ENCODE measurements around the gene PDE8A. TPM values are rescaled to one million over a fixed set of nuclear protein-coding genes. Genes with fewer than 3 reads are reported as not detected.

PDE8A gene
- total RNA-seq, 1 donor from 2014 or later = 11.4 TPM

DNA sequence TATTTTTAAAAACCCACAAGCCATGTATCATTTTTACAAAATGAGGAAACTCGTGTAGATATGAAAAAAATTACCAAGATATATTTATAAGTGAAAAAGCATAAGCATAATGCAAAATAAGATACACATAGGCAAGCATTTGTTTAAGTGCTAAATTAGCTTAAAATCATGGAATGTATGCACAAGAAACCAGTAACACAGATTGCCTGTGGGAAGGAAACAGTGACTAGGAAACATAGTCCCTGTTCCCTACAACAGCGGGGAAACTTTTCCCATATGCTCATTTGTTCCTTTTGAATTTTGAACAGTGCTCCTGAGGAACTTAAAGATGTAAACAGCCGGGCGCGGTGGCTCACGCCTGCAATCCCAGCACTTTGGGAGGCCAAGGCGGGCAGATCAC, 169.5 kb downstream of the PDE8A start:
- DNase-seq (ENCODE audit: low spot score) = no peak
- TF ChIP-seq, protein P1, sequence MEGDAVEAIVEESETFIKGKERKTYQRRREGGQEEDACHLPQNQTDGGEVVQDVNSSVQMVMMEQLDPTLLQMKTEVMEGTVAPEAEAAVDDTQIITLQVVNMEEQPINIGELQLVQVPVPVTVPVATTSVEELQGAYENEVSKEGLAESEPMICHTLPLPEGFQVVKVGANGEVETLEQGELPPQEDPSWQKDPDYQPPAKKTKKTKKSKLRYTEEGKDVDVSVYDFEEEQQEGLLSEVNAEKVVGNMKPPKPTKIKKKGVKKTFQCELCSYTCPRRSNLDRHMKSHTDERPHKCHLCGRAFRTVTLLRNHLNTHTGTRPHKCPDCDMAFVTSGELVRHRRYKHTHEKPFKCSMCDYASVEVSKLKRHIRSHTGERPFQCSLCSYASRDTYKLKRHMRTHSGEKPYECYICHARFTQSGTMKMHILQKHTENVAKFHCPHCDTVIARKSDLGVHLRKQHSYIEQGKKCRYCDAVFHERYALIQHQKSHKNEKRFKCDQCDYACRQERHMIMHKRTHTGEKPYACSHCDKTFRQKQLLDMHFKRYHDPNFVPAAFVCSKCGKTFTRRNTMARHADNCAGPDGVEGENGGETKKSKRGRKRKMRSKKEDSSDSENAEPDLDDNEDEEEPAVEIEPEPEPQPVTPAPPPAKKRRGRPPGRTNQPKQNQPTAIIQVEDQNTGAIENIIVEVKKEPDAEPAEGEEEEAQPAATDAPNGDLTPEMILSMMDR (IDR thresholded peaks at IDR 0.05) = no peak
- TF ChIP-seq EZH2phosphoT487 (IDR thresholded peaks at IDR 0.05) = no peak
- no peak for TF ChIP-seq EZH2 (IDR thresholded peaks at IDR 0.05)
- Mint-ChIP-seq H3K4me1 (peaks cover 3% of the 10 kb centered on the region), H3K27me3 (ENCODE audit: insufficient read depth, low read depth) (no peaks in the 10 kb centered on the region), H3K4me3 (no peak overlapping the region), H3K36me3 (no peaks in the 10 kb centered on the region), H3K27ac (no peak overlapping the region), H3K9me3 (no peaks in the 10 kb centered on the region)
- H3K79me2 ChIP-seq (ENCODE audit: low read depth) = no peaks in the 10 kb centered on the region
- no peaks in the 10 kb centered on the region for H3F3A ChIP-seq (ENCODE audit: low read depth)
- H3K36me3 ChIP-seq = no peaks in the 10 kb centered on the region
- H3K4me1 ChIP-seq = peaks cover 4% of the 10 kb centered on the region
- H3K27me3 ChIP-seq = no peaks in the 10 kb centered on the region
- no peak overlapping the region for H3K4me3 ChIP-seq
- no peaks in the 10 kb centered on the region for H3K9me3 ChIP-seq (ENCODE audit: low read depth)
- no peaks in the 10 kb centered on the region for H4K20me1 ChIP-seq (ENCODE audit: low read depth)
- no peak overlapping the region for H3K9ac ChIP-seq
- H2AFZ ChIP-seq (replicated peaks) = no peak overlapping the region
- no peak overlapping the region for H3K27ac ChIP-seq
- H3K4me2 ChIP-seq = no peak overlapping the region

DNA sequence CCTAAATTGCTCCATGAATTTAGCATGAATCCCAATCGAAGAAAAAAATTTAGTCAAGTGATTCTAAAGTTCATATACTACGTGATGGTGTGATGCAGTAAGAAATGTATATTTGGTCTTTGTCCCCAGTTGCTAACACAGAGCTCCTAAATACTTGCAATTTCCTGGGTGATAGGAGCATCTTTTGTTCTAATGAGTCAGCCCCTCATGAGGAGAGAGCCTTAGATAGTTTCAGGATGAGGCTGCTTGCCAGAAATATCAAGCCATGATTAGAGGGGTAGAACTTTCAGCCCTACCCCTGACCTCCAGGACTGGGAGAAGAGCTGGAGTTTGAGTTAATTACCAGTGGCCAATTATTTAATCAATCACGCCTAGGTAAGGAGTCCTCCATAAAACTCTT, 170.2 kb downstream of the PDE8A start:
- Mint-ChIP-seq H3K9me3 (no peaks in the 10 kb centered on the region), H3K36me3 (no peaks in the 10 kb centered on the region), H3K27me3 (ENCODE audit: insufficient read depth, low read depth) (no peaks in the 10 kb centered on the region), H3K4me3 (no peak overlapping the region), H3K27ac (no peak overlapping the region), H3K4me1 (peaks cover 3% of the 10 kb centered on the region)
- Histone ChIP-seq H3K27ac (no peak overlapping the region), H3K79me2 (ENCODE audit: low read depth) (no peaks in the 10 kb centered on the region), H3K9ac (no peak overlapping the region), H2AFZ (replicated peaks) (no peak overlapping the region), H3K4me1 (peaks cover 4% of the 10 kb centered on the region), H3K27me3 (no peaks in the 10 kb centered on the region), H3K9me3 (ENCODE audit: low read depth) (no peaks in the 10 kb centered on the region), H3F3A (ENCODE audit: low read depth) (no peaks in the 10 kb centered on the region), H4K20me1 (ENCODE audit: low read depth) (no peaks in the 10 kb centered on the region), H3K4me3 (no peak overlapping the region), H3K4me2 (no peak overlapping the region), H3K36me3 (no peaks in the 10 kb centered on the region)
- no peak for DNase-seq (ENCODE audit: low spot score)
- TF ChIP-seq EZH2 (IDR thresholded peaks at IDR 0.05) = no peak
- TF ChIP-seq EZH2phosphoT487 (IDR thresholded peaks at IDR 0.05) = no peak
- TF ChIP-seq, protein P1 (IDR thresholded peaks at IDR 0.05) = no peak

DNA sequence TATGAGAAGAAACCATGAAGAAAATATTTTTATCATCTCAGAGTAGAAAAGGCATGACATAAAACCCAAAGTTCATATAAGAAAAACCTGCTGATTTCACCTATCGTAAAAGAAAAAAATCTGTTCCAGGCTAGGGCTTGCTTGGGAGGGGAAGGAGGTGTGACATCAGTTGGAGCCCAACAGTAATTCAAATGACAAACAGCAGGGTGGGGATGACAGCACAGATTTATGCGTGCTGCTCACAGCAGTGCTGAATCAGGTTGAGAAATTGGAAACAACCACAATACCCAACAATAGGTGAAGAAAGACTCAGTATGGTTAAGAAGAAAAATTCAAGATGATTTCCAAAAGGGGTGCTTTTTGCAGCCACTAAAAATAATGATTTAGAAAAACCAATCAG, 172.4 kb downstream of the PDE8A start:
- Histone ChIP-seq H4K20me1 (ENCODE audit: low read depth) (no peaks in the 10 kb centered on the region), H3K27ac (no peak overlapping the region), H3K27me3 (no peaks in the 10 kb centered on the region), H3K9me3 (ENCODE audit: low read depth) (no peaks in the 10 kb centered on the region), H3K36me3 (no peaks in the 10 kb centered on the region), H3K9ac (no peak overlapping the region), H3K4me3 (no peak overlapping the region), H2AFZ (replicated peaks) (no peak overlapping the region), H3K4me2 (no peak overlapping the region), H3F3A (ENCODE audit: low read depth) (no peaks in the 10 kb centered on the region), H3K4me1 (peaks cover 4% of the 10 kb centered on the region), H3K79me2 (ENCODE audit: low read depth) (no peaks in the 10 kb centered on the region)
- TF ChIP-seq, protein P1 (IDR thresholded peaks at IDR 0.05) = no peak
- TF ChIP-seq EZH2phosphoT487 (IDR thresholded peaks at IDR 0.05) (no peak), EZH2 (IDR thresholded peaks at IDR 0.05) (no peak)
- no peak for DNase-seq (ENCODE audit: low spot score)
- Mint-ChIP-seq H3K27ac (no peak overlapping the region), H3K27me3 (ENCODE audit: insufficient read depth, low read depth) (no peaks in the 10 kb centered on the region), H3K4me3 (no peak overlapping the region), H3K36me3 (no peaks in the 10 kb centered on the region), H3K9me3 (no peaks in the 10 kb centered on the region), H3K4me1 (peaks cover 3% of the 10 kb centered on the region)

Data from neural progenitor cell (in vitro differentiated cells).